PFSK-1 (cell line): ENCODE data around the gene FITM1.

Experiments used
- POLR2AphosphoS5 ChIP-seq: IDR thresholded peaks from 2 replicates; pipeline ENCODE4 v1.6.1; 2012; ENCODE audit warnings: low read depth, mild to moderate bottlenecking, control low read depth, low read length, moderate library complexity
- SIN3A ChIP-seq: IDR thresholded peaks from 2 replicates; pipeline ENCODE4 v1.6.1; 2012; ENCODE audit warnings: mild to moderate bottlenecking, low read length, moderate library complexity, borderline replicate concordance; ENCODE audit not compliant: insufficient read depth
- TAF1 ChIP-seq: IDR thresholded peaks from 2 replicates; pipeline ENCODE4 v1.6.1; 2012; ENCODE audit warnings: low read length, control low read depth, borderline replicate concordance; ENCODE audit not compliant: insufficient read depth

DNA sequence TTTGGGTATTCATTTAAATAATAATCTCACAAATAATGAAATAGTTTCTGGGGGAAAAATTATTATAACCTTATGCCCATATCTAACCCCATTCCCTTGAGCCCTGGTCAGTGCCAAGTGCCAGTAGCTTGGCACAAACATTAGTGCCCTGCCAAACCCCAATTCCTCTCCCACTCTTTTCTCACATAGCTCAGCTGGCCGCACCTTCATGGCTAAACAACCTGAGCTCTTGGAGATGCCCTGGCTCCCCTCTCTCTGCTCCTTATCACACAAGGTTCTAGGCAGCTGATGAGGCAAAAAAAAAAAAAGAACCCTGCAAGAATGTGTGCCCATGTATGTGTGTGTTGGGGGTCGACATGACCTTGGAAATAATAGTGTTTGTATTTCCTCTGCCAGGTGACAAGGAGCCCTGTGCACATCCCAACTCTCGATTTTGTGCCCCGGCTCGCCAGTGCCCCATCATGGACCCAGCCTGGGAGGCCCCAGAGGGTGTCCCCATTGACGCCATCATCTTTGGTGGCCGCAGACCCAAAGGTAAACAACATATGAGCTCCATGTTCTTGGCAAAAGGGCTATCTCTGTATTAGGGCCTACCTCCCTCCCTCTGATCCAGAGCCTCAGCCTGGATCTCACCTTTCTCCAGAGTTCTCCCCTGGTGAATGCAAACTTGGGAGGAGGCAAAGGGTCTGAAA lies 28.0 kb upstream of the FITM1 start:
- no peak for TF ChIP-seq POLR2AphosphoS5
- no peak for TF ChIP-seq TAF1
- no peak for TF ChIP-seq SIN3A
